IMR-90 (cell line): ENCODE results near the gene POLD4. TPM values are rescaled to one million over a fixed set of nuclear protein-coding genes. Genes with fewer than 3 reads are reported as not detected.

ENCODE experiments used
- ATAC-seq: fragments of 200-7000 bp; cut with Tn5 transposase; 2 replicates; pipeline ENCODE4 v1.9.1; 2020; ENCODE audit warnings: low read depth, mild to moderate bottlenecking, moderate library complexity
- BruUV-seq: library from RNA; stranded (reverse); fragments of 400-500 nt; replicated peaks from 2 replicates; lab custom pipeline; 2021; lab: Mats Ljungman, UMichigan
- CTCF ChIA-PET: fragments of 300-600 bp; formaldehyde crosslinking; extraction: SDS; loops from one replicate; lab custom pipeline; 2021; ENCODE audit warnings: antibody characterized with exemption; lab: Yijun Ruan, JAX
- POLR2A ChIA-PET: fragments of 300-600 bp; sonication (Branson Sonifier 250); formaldehyde crosslinking; loops from one replicate; lab custom pipeline; 2022; ENCODE audit warnings: antibody characterized with exemption; ENCODE audit not compliant: unreplicated experiment; lab: Charles Lee
- DNase-seq: peaks from one replicate; pipeline ENCODE4 v3.0.0; 2013
- H2AFZ ChIP-seq: replicated peaks from 2 replicates; pipeline ENCODE3; 2013; ENCODE audit warnings: low read length, mild to moderate bottlenecking; ENCODE audit not compliant: poor library complexity
- H2AK5ac ChIP-seq: 2 replicates; pipeline ENCODE4 v1.6.1; 2013; ENCODE audit warnings: low read depth, low read length, inconsistent platforms
- H2AK9ac ChIP-seq: replicated peaks from 2 replicates; pipeline ENCODE3; 2013; ENCODE audit warnings: mild to moderate bottlenecking, low read depth, low read length, moderate library complexity; ENCODE audit not compliant: poor library complexity
- H2BK120ac ChIP-seq: 2 replicates; pipeline ENCODE4 v1.6.1; 2013; ENCODE audit warnings: low read depth, low read length, inconsistent platforms
- H2BK15ac ChIP-seq: 3 replicates; pipeline ENCODE4 v1.6.1; 2013; ENCODE audit warnings: low read depth, low read length, inconsistent platforms
- H2BK20ac ChIP-seq: 2 replicates; pipeline ENCODE4 v1.6.1; 2013; ENCODE audit warnings: low read depth, mild to moderate bottlenecking, inconsistent platforms, low read length, moderate library complexity
- H2BK5ac ChIP-seq: 2 replicates; pipeline ENCODE4 v1.6.1; 2013; ENCODE audit warnings: mild to moderate bottlenecking, low read depth, low read length, inconsistent platforms; ENCODE audit not compliant: poor library complexity, severe bottlenecking
- H3K14ac ChIP-seq: replicated peaks from 2 replicates; pipeline ENCODE4 v1.6.1; 2013; ENCODE audit warnings: low read depth, low read length, inconsistent platforms
- H3K18ac ChIP-seq: 2 replicates; pipeline ENCODE4 v1.6.1; 2013; ENCODE audit warnings: low read depth, low read length, control low read depth
- H3K23ac ChIP-seq: 2 replicates; pipeline ENCODE4 v1.6.1; 2013; ENCODE audit warnings: low read depth, low read length, inconsistent platforms
- H3K27ac ChIP-seq: 2 replicates; pipeline ENCODE4 v1.5.1; 2013; ENCODE audit warnings: mild to moderate bottlenecking, control low read depth, low read length; ENCODE audit not compliant: insufficient read depth
- H3K27me3 ChIP-seq: 2 replicates; pipeline ENCODE4 v1.6.1; 2013; ENCODE audit warnings: low read length; ENCODE audit not compliant: control insufficient read depth, insufficient read depth
- H3K36me3 ChIP-seq: 2 replicates; pipeline ENCODE4 v1.6.1; 2013; ENCODE audit warnings: low read length, mixed read lengths; ENCODE audit not compliant: control insufficient read depth, insufficient read depth
- H3K4ac ChIP-seq: 2 replicates; pipeline ENCODE4 v1.6.1; 2013; ENCODE audit warnings: low read depth, low read length, inconsistent platforms
- H3K4me1 ChIP-seq: 2 replicates; pipeline ENCODE4 v1.6.1; 2013; ENCODE audit warnings: low read length, mixed read lengths; ENCODE audit not compliant: control insufficient read depth, insufficient read depth
- H3K4me2 ChIP-seq: 2 replicates; pipeline ENCODE4 v1.6.1; 2013; ENCODE audit warnings: low read depth, mild to moderate bottlenecking, control low read depth, low read length, moderate library complexity
- H3K4me3 ChIP-seq: 2 replicates; pipeline ENCODE4 v1.5.1; 2013; ENCODE audit warnings: low read depth, mild to moderate bottlenecking, control low read depth, low read length, moderate library complexity; ENCODE audit not compliant: insufficient read depth
- H3K56ac ChIP-seq: 2 replicates; pipeline ENCODE4 v1.6.1; 2013; ENCODE audit warnings: low read length, inconsistent platforms; ENCODE audit not compliant: insufficient read depth; ENCODE audit errors: extremely low read depth
- H3K79me1 ChIP-seq, 2 experiments: 2 replicates each; pipeline ENCODE4 v1.6.1; 2013; ENCODE audit warnings: low read length in 2 of 2, inconsistent platforms in 1 of 2, low read depth in 1 of 2
- H3K9ac ChIP-seq: 2 replicates; pipeline ENCODE4 v1.6.1; 2013; ENCODE audit warnings: low read depth, low read length, control low read depth
- H3K9me1 ChIP-seq: 2 replicates; pipeline ENCODE4 v1.6.1; 2013; ENCODE audit warnings: low read length, inconsistent platforms; ENCODE audit not compliant: insufficient read depth
- H3K9me3 ChIP-seq: 2 replicates; pipeline ENCODE4 v1.6.1; 2013; ENCODE audit warnings: low read length; ENCODE audit not compliant: control insufficient read depth, insufficient read depth
- H4K20me1 ChIP-seq: 2 replicates; pipeline ENCODE4 v1.6.1; 2013; ENCODE audit warnings: low read length, inconsistent platforms; ENCODE audit not compliant: insufficient read depth
- H4K5ac ChIP-seq: 2 replicates; pipeline ENCODE4 v1.6.1; 2013; ENCODE audit warnings: mild to moderate bottlenecking, low read depth, low read length, control low read depth
- H4K8ac ChIP-seq, 2 experiments: 2 replicates each; pipeline ENCODE4 v1.6.1; 2013; ENCODE audit warnings: low read depth in 2 of 2, low read length in 2 of 2, control low read depth in 1 of 2, inconsistent platforms in 1 of 2
- H4K91ac ChIP-seq: 2 replicates; pipeline ENCODE4 v1.6.1; 2013; ENCODE audit warnings: low read depth, low read length, inconsistent platforms; ENCODE audit not compliant: insufficient read depth
- CEBPB ChIP-seq: IDR thresholded peaks from 2 replicates; pipeline ENCODE4 v1.6.1; 2012; ENCODE audit warnings: low read depth, low read length, improper control_type of control experiment
- MXI1 ChIP-seq: IDR thresholded peaks from 2 replicates; pipeline ENCODE4 v1.6.1; 2012; ENCODE audit warnings: low read depth, mild to moderate bottlenecking, low read length, moderate library complexity, borderline replicate concordance
- NFE2L2 ChIP-seq: fragments of 150-350 bp; IDR thresholded peaks from 2 replicates; pipeline ENCODE4 v1.6.1; 2016; ENCODE audit warnings: low read depth, mild to moderate bottlenecking, low read length
- WGBS, 2 experiments: methylation state at CpG; one replicate each; pipeline versions ENCODE4 v1.1.5 to v1.1.7; 2013; ENCODE audit warnings: missing lambda C conversion rate in 2 of 2; ENCODE audit not compliant: insufficient read length in 1 of 2; ENCODE audit errors: extremely low coverage in 2 of 2; 5-methylcytosine and 5-hydroxymethylcytosine counted together
- dilution Hi-C: fragments of 300-500 bp; cut with HindIII; formaldehyde crosslinking; loops from one replicate; pipeline ENCODE4 v1.14.3; 2018; ENCODE audit warnings: low sequenced_read_pairs; ENCODE audit not compliant: unreplicated experiment
- in situ Hi-C: fragments of 300-500 bp; cut with MboI; formaldehyde crosslinking; loops from 3 replicates; pipeline ENCODE4 v1.14.3; 2019; ENCODE audit warnings: low sequenced_read_pairs, inconsistent platforms, mixed read lengths
- intact Hi-C: fragments of 100-400 bp; cut with micrococcal nuclease; formaldehyde crosslinking; loops from 2 replicates; pipeline ENCODE4 v1.10.0; 2022
- polyA plus RNA-seq, 3 experiments: library from polyadenylated mRNA; depleted of rRNA; stranded (reverse); fragments of >200 nt; gene quantifications; 2 replicates each; pipeline ENCODE4 v1.2.3, GENCODE V29; 2012; ENCODE audit warnings: low replicate concordance in 1 of 3
- total RNA-seq: library from RNA; depleted of rRNA; stranded (reverse); fragments of >200 nt; gene quantifications from 2 replicates; pipeline ENCODE4 v1.2.3, GENCODE V29; 2012

POLD4 gene
- total and polyA plus RNA-seq, 2 of the 4 experiments (the other 2 are of a cell fraction) = 46.4 to 133 TPM

DNA sequence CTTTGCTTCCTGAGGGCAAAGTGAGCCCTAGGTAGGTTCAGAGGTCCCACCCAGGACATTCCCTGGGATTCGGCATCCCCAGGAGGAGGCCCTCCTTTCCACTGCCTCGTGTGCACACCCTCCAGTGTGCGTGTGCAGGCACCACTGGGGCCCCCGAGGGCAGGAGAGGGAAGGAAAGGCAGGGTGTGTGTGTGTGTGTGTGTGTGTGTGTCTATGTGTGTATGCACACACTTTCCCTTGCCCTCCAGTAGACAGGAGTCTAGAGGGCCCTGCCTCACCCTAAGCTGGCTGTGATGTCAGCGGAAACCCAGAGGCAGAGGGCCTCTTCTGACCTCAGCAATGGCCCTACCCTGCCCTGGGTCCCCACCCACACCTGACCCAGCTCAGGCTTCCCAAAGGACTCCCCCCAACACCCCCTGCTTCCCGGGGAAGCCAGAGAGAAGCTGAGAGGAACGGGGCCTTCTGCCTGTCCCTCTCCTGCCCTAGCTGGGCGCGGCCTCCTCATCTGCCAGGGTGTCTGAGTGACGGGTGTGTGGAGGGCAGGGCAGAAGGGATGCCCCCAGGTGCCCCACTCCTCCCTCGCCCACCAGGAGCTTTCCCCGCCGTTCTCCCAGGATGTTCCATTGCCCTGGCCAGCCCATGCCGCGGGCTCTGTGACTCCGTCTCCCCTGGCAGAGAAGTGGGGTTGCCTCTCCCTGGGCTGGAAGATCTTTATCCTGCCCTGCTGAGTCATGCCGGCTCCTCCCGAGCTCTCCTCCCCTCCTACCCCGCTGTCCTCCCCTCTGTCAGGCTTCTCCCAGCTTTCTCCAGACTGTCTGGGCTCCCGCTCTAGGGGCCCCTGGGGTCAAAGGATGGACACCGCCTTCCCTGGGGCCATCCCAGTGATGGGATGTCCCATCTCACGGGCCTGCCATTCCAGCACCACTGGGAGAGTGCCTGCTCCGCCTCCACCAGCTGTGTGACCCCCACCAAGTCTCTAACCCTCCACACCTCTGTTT is 26.0 kb upstream of the POLD4 start:
- ATAC-seq (peak; percentile 40), DNase-seq (no peak)
- Histone ChIP-seq H4K91ac (peak overlapping the region; percentile 80), H3K4ac (peak overlapping the region; percentile 84), H3K4me2 (no peak overlapping the region), H4K8ac (peak overlapping the region; percentile 7 to 81; a peak in 3 of 4 replicates), H2AK9ac (peak overlapping the region; percentile 91), H2AK5ac (peak overlapping the region; percentile 93), H3K9me3 (no peaks in the 10 kb centered on the region), H3K27ac (peak overlapping the region; percentile 18), H4K20me1 (no peaks in the 10 kb centered on the region), H2BK120ac (peak overlapping the region; percentile 82), H3K23ac (no peak overlapping the region), H3K56ac (no peak overlapping the region), H3K79me1 (0 out of 4 replicates have a peak, but pooled peaks cover 0 to 4% of the 10 kb centered on the region in 2 experiments), H2BK20ac (peak overlapping the region; percentile 68), H3K18ac (peak overlapping the region; percentile 37), H4K5ac (peak overlapping the region; percentile 65), H3K14ac (peak overlapping the region; percentile 83), H3K4me3 (no peak overlapping the region), H2BK5ac (peak overlapping the region; percentile 38), H2AFZ (peak overlapping the region; percentile 81), H3K4me1 (peaks cover 24% of the 10 kb centered on the region), H3K36me3 (no peaks in the 10 kb centered on the region), H3K9ac (0 out of 2 replicates have a peak overlapping the region, but pooled peaks have one; percentile 9), H2BK15ac (peak overlapping the region; percentile 61; the same call in 1 of the 3 replicates), H3K27me3 (no peaks in the 10 kb centered on the region), H3K9me1 (peaks cover 8% of the 10 kb centered on the region)
- in situ Hi-C loops (loop anchor here (5.0 kb wide), 1 partner anchor 117 kb away; no protein-coding TSS in a partner anchor), dilution Hi-C loops (no loop called here), intact Hi-C loops (no loop called here)
- 67% methylated on average over 8 of the region's 23 CpGs; no CpG with 5 or more reads in 1 of the 2 experiments for WGBS, 2 experiments
- CTCF ChIA-PET = interaction anchor here (1.2 to 7.8 kb wide), 2 partner anchors 26 to 33 kb away, joined by 4 to 128 read pairs; partner anchors contain the start of gene POLD4
- no peak for TF ChIP-seq MXI1
- no peak for TF ChIP-seq CEBPB
- peak; percentile 46 for TF ChIP-seq NFE2L2
- BruUV-seq = no TSS peak
- POLR2A ChIA-PET = interaction anchor here (0.6 to 1.2 kb wide), 2 partner anchors 27 to 1877 kb away, joined by 3 read pairs; no protein-coding TSS in a partner anchor
